Measurements from ENCODE around the gene IER5.

The IER5 gene

DNA sequence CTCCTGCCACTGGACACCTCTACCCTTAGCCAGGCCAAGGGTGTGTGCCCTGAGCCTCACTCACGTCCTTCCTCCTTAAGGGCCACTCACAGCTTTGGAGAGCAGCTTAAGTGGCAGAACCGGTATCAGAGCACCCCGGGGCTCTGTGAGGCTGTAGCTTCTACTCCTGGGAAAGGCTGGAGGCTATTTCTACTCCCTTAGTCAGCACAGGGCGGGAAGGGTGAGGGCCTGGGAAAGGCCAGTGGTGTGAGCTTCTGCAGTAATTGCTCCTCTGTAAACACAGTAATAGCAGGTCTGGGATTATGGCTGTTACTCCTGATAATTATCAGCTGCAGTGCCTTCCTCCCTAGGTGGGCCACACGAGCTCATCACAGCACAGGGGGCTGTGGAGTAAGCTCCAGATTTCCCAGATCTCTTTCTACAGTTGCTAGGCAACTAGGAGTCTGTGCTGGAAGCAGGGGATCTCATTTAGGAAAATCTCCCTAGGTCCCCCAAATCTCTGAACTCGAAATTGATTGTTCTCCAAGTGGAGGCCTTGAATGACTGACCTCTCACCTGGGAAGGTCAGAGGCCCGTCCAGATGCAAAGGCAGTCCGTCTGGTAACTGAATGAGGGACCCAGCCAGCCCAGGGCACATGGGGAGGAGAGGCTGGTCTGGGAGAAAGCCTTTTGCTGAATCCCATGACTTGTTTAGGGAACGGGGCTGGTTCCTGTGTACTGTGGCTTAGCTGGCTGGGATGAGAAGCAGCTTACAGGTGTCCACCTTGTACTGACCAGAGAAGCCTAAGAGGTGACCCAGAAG lies 29.3 kb downstream of the IER5 start:
- Histone ChIP-seq H3K9me3 (ENCODE audit: control insufficient read depth, low read length) (no peaks in the 10 kb centered on the region), H3K18ac (ENCODE audit: low read depth in 1 of 2, low read length in 2 of 2) (peak overlapping the region; percentile 30 to 47), H3K27me3 (ENCODE audit: control insufficient read depth in 1 of 2, insufficient read depth in 1 of 2, low read length in 2 of 2) (no peaks in the 10 kb centered on the region), H2AFZ (ENCODE audit: low read depth, low read length) (no peak overlapping the region), H3K27ac (ENCODE audit: low read length, poor library complexity, severe bottlenecking) (no peak overlapping the region), H3K4me1 (ENCODE audit: control insufficient read depth, insufficient read depth, low read depth, low read length) (peaks cover 18% of the 10 kb centered on the region), H3K4me3 (ENCODE audit: insufficient read depth in 1 of 2, low read depth in 1 of 2, low read length in 2 of 2) (no peak overlapping the region), H2BK12ac (ENCODE audit: low read length in 2 of 2) (peak overlapping the region; percentile 7 to 12), H2AK5ac (ENCODE audit: low read length, severe bottlenecking) (peak overlapping the region; percentile 45), H4K91ac (ENCODE audit: low read length) (peak overlapping the region; percentile 70), H3K4ac (ENCODE audit: low read depth in 1 of 2, low read length in 2 of 2) (peak overlapping the region in 1 of 2 experiments; percentile 64), H3K79me1 (replicated peaks; ENCODE audit: low read length, poor library complexity, severe bottlenecking) (no peaks in the 10 kb centered on the region), H3K9ac (ENCODE audit: low read length) (no peak overlapping the region), H2BK120ac (ENCODE audit: low read depth, low read length) (no peak overlapping the region), H4K8ac (ENCODE audit: low read length) (peak overlapping the region; percentile 59), H2BK15ac (ENCODE audit: low read depth, poor library complexity, severe bottlenecking) (peak overlapping the region; percentile 44), H3K4me2 (ENCODE audit: low read length, poor library complexity, severe bottlenecking) (no peak overlapping the region), H2BK5ac (ENCODE audit: low read depth, low read length, poor library complexity, severe bottlenecking) (no peak overlapping the region), H3K23ac (ENCODE audit: low read length in 2 of 2) (no peak overlapping the region), H3K36me3 (ENCODE audit: control insufficient read depth in 1 of 2, insufficient read depth in 2 of 2, low read depth in 1 of 2, low read length in 2 of 2) (no peaks in the 10 kb centered on the region), H3K14ac (ENCODE audit: low read length in 2 of 2) (peak overlapping the region in 1 of 2 experiments; percentile 3)
- WGBS, result 28% methylated on average over 9 of the region's 9 CpGs
- peak; percentile 90 for DNase-seq

DNA sequence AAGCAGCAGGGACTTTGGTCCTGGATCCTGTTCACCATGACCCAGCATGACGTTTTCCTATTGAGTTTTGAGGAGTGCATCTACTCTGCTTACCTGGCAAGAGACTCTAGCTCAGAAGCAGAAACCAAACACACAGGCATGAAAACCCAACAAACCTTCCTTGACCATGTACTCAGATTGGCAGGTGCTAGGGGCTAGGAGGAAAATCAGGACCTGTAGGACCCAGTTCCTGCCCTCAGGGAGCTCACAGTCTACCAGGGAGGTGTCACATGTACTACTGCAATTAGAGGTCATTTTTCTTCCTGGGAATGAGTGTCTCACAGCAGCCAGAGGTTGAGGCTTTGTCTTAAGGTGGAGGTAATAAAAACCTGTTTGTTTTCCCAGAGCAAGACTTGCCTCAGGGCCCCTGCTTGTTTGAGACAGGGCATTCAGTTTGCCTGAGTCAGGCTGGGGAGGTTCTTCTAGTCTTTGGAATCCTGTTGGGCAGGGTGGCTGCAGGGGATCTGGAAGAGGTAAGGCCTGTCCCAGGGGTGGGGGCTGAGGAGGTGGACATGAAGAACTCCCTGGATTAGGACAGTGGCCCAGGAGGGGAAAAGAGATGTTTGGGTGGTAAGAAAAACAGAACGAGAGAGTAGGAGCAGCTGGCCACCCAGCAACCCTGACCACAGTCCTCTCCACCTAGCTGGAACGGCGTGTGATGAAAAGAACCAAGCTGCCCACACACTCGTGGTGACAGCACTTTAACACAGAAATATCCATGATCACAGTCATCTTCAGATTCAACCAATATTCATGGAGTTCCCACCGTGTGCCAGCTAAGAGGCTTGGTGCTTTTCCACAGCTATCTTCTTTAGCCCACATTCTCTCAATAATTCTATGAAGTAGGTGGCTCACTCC lies 30.8 kb downstream of the IER5 start:
- WGBS, result 96% methylated on average over 5 of the region's 6 CpGs
- Histone ChIP-seq H2BK12ac (ENCODE audit: low read length in 2 of 2) (peak overlapping the region in 1 of 2 experiments; percentile 21), H3K18ac (ENCODE audit: low read depth in 1 of 2, low read length in 2 of 2) (no peak overlapping the region), H2AFZ (ENCODE audit: low read depth, low read length) (no peak overlapping the region), H3K4me2 (ENCODE audit: low read length, poor library complexity, severe bottlenecking) (no peak overlapping the region), H3K36me3 (ENCODE audit: control insufficient read depth in 1 of 2, insufficient read depth in 2 of 2, low read depth in 1 of 2, low read length in 2 of 2) (no peaks in the 10 kb centered on the region), H3K27ac (ENCODE audit: low read length, poor library complexity, severe bottlenecking) (no peak overlapping the region), H4K8ac (ENCODE audit: low read length) (no peak overlapping the region), H2BK15ac (ENCODE audit: low read depth, poor library complexity, severe bottlenecking) (no peak overlapping the region), H3K4me3 (ENCODE audit: insufficient read depth in 1 of 2, low read depth in 1 of 2, low read length in 2 of 2) (no peak overlapping the region), H3K23ac (ENCODE audit: low read length in 2 of 2) (no peak overlapping the region), H4K91ac (ENCODE audit: low read length) (no peak overlapping the region), H3K9me3 (ENCODE audit: control insufficient read depth, low read length) (no peaks in the 10 kb centered on the region), H3K79me1 (replicated peaks; ENCODE audit: low read length, poor library complexity, severe bottlenecking) (no peaks in the 10 kb centered on the region), H3K14ac (ENCODE audit: low read length in 2 of 2) (no peak overlapping the region), H3K9ac (ENCODE audit: low read length) (no peak overlapping the region), H2AK5ac (ENCODE audit: low read length, severe bottlenecking) (peak overlapping the region; percentile 46), H3K27me3 (ENCODE audit: control insufficient read depth in 1 of 2, insufficient read depth in 1 of 2, low read length in 2 of 2) (no peaks in the 10 kb centered on the region), H3K4me1 (ENCODE audit: control insufficient read depth, insufficient read depth, low read depth, low read length) (peaks cover 10% of the 10 kb centered on the region), H2BK120ac (ENCODE audit: low read depth, low read length) (no peak overlapping the region), H2BK5ac (ENCODE audit: low read depth, low read length, poor library complexity, severe bottlenecking) (no peak overlapping the region), H3K4ac (ENCODE audit: low read depth in 1 of 2, low read length in 2 of 2) (no peak overlapping the region)
- no peak for DNase-seq

DNA sequence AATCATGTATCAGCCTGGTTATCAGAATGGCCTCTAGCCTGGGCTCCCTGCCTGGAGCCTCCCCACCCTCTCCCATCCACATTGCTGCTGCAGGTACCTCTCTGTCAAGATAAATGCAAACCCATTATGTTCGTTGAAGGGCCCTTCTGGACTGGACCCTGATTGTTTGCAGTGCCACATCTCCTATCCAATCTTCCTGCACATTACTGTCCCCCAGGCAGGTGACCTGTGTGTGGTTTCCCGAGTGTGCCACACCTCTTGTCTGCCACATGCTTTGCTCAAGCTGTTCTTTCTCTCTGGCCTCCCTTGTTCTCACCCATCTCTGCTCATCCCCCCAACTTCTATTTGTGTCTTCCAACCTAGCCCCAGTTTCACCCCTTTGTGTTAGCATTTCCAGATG lies 32.4 kb downstream of the IER5 start:
- no peak overlapping the region for H3K14ac ChIP-seq (ENCODE audit: low read length in 2 of 2)
- no peaks in the 10 kb centered on the region for H3K36me3 ChIP-seq (ENCODE audit: control insufficient read depth in 1 of 2, insufficient read depth in 2 of 2, low read depth in 1 of 2, low read length in 2 of 2)
- no peak overlapping the region for H3K18ac ChIP-seq (ENCODE audit: low read depth in 1 of 2, low read length in 2 of 2)
- no peak overlapping the region for H4K91ac ChIP-seq (ENCODE audit: low read length)
- no peak overlapping the region for H3K4me2 ChIP-seq (ENCODE audit: low read length, poor library complexity, severe bottlenecking)
- H3K27ac ChIP-seq (ENCODE audit: low read length, poor library complexity, severe bottlenecking), result no peak overlapping the region
- H3K27me3 ChIP-seq (ENCODE audit: control insufficient read depth in 1 of 2, insufficient read depth in 1 of 2, low read length in 2 of 2), result no peaks in the 10 kb centered on the region
- no peaks in the 10 kb centered on the region for H3K79me1 ChIP-seq (replicated peaks; ENCODE audit: low read length, poor library complexity, severe bottlenecking)
- no peak overlapping the region for H3K4ac ChIP-seq (ENCODE audit: low read depth in 1 of 2, low read length in 2 of 2)
- H2BK15ac ChIP-seq (ENCODE audit: low read depth, poor library complexity, severe bottlenecking), result no peak overlapping the region
- DNase-seq, result no peak
- H2BK5ac ChIP-seq (ENCODE audit: low read depth, low read length, poor library complexity, severe bottlenecking), result no peak overlapping the region
- H2AFZ ChIP-seq (ENCODE audit: low read depth, low read length), result no peak overlapping the region
- H2BK12ac ChIP-seq (ENCODE audit: low read length in 2 of 2), result no peak overlapping the region
- H3K23ac ChIP-seq (ENCODE audit: low read length in 2 of 2), result no peak overlapping the region
- 85% methylated on average over 2 of the region's 2 CpGs for WGBS
- no peak overlapping the region for H4K8ac ChIP-seq (ENCODE audit: low read length)
- H3K9ac ChIP-seq (ENCODE audit: low read length), result no peak overlapping the region
- H3K4me3 ChIP-seq (ENCODE audit: insufficient read depth in 1 of 2, low read depth in 1 of 2, low read length in 2 of 2), result no peak overlapping the region
- H2BK120ac ChIP-seq (ENCODE audit: low read depth, low read length), result no peak overlapping the region
- H3K9me3 ChIP-seq (ENCODE audit: control insufficient read depth, low read length), result no peaks in the 10 kb centered on the region
- peaks cover 8% of the 10 kb centered on the region for H3K4me1 ChIP-seq (ENCODE audit: control insufficient read depth, insufficient read depth, low read depth, low read length)
- no peak overlapping the region for H2AK5ac ChIP-seq (ENCODE audit: low read length, severe bottlenecking)

DNA sequence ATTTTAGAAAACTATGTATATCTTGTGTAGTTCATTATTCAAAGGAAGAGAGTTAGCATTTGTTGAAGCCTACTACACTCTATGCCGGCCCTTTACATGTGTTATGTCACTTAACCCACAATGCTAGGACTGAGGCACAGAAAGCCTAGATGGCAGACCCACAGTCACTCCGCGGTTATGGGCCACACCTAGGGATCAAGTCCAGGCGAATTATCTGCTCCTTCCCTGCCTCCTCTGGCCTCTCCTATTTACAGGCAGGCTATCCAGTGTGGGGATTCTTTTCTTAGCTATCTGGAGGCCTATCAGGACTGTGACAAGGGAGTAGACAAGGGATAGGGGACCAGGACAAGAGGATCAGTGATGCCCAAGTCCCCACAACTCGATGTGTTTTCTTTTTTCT lies 33.0 kb downstream of the IER5 start:
- Histone ChIP-seq H3K4me3 (ENCODE audit: insufficient read depth in 1 of 2, low read depth in 1 of 2, low read length in 2 of 2) (no peak overlapping the region), H3K4me2 (ENCODE audit: low read length, poor library complexity, severe bottlenecking) (no peak overlapping the region), H2BK5ac (ENCODE audit: low read depth, low read length, poor library complexity, severe bottlenecking) (no peak overlapping the region), H4K8ac (ENCODE audit: low read length) (no peak overlapping the region), H3K36me3 (ENCODE audit: control insufficient read depth in 1 of 2, insufficient read depth in 2 of 2, low read depth in 1 of 2, low read length in 2 of 2) (no peaks in the 10 kb centered on the region), H2BK15ac (ENCODE audit: low read depth, poor library complexity, severe bottlenecking) (no peak overlapping the region), H3K23ac (ENCODE audit: low read length in 2 of 2) (no peak overlapping the region), H3K14ac (ENCODE audit: low read length in 2 of 2) (no peak overlapping the region), H3K4me1 (ENCODE audit: control insufficient read depth, insufficient read depth, low read depth, low read length) (peaks cover 8% of the 10 kb centered on the region), H3K9me3 (ENCODE audit: control insufficient read depth, low read length) (no peaks in the 10 kb centered on the region), H3K79me1 (replicated peaks; ENCODE audit: low read length, poor library complexity, severe bottlenecking) (no peaks in the 10 kb centered on the region), H2BK12ac (ENCODE audit: low read length in 2 of 2) (no peak overlapping the region), H3K9ac (ENCODE audit: low read length) (no peak overlapping the region), H4K91ac (ENCODE audit: low read length) (no peak overlapping the region), H2BK120ac (ENCODE audit: low read depth, low read length) (no peak overlapping the region), H2AFZ (ENCODE audit: low read depth, low read length) (no peak overlapping the region), H3K4ac (ENCODE audit: low read depth in 1 of 2, low read length in 2 of 2) (no peak overlapping the region), H3K18ac (ENCODE audit: low read depth in 1 of 2, low read length in 2 of 2) (no peak overlapping the region), H3K27ac (ENCODE audit: low read length, poor library complexity, severe bottlenecking) (no peak overlapping the region), H3K27me3 (ENCODE audit: control insufficient read depth in 1 of 2, insufficient read depth in 1 of 2, low read length in 2 of 2) (no peaks in the 10 kb centered on the region), H2AK5ac (ENCODE audit: low read length, severe bottlenecking) (no peak overlapping the region)
- WGBS, result 97% methylated on average over 4 of the region's 5 CpGs
- no peak for DNase-seq
